Measurements from ENCODE around the gene FAM120A. TPM values are rescaled to one million over a fixed set of nuclear protein-coding genes. Genes with fewer than 3 reads are reported as not detected.

The FAM120A gene
- total and polyA plus RNA-seq, 9 of the 15 experiments (the other 6 are each of a cell fraction or from before 2014, with no cell fraction given): 8.7 to 71.0 (median 42.2) TPM

DNA sequence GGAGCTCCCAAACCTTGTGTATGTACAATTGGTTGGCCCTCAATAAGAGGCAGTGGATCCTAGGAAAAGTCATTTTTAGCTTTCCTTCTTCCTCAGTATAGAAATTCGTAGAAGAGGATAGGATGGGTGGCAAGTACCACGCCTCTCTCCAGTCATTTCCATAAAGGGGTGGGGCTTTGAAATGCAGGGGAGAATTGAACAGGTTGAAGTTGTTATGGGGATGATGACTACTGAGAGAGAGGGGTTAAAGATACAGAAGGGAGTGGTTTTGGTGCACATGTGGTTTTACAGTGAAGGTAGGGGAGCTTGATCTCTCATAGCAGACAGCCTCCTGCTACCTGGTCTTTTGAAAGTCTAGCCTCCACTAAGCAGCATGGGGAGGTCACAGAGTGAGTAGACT is 56.3 kb downstream of the FAM120A start:
- FAIRE-seq: no peak
- H2AFZ ChIP-seq (ENCODE audit: low read depth, low read length): no peak overlapping the region
- ATAC-seq: peak; percentile 30; the same call in 1 of the 3 replicates
- DNase-seq (ENCODE audit: extremely low read depth in 1 of 4, low spot score in 3 of 4): no peak
- H3K27ac ChIP-seq (ENCODE audit: extremely low read depth, low read depth, low read length): no peak overlapping the region
- POLR2A ChIA-PET: no interaction called here
- no peak overlapping the region for H3K9ac ChIP-seq (ENCODE audit: insufficient read depth in 1 of 2, low read depth in 2 of 2, low read length in 2 of 2)
- H3K79me2 ChIP-seq (ENCODE audit: control insufficient read depth, insufficient read depth, low read length): peaks cover 90% of the 10 kb centered on the region
- no TSS peak for BruUV-seq (replicated peaks)
- peaks cover 0 to 10% of the 10 kb centered on the region in 2 experiments; a peak in 1 of 5 replicates for H3K4me1 ChIP-seq (replicated peaks in 1 of 2; ENCODE audit: control insufficient read depth in 2 of 2, insufficient read depth in 2 of 2, low read length in 2 of 2)
- no peaks in the 10 kb centered on the region for H3K27me3 ChIP-seq (ENCODE audit: control insufficient read depth in 2 of 2, insufficient read depth in 2 of 2, low read length in 2 of 2)
- H3K9me1 ChIP-seq (ENCODE audit: control insufficient read depth, insufficient read depth, low read length): no peaks in the 10 kb centered on the region
- no peak overlapping the region for H3K4me3 ChIP-seq
- H3K9me3 ChIP-seq (replicated peaks; ENCODE audit: control insufficient read depth, insufficient read depth, low read depth, low read length): no peaks in the 10 kb centered on the region
- H3K36me3 ChIP-seq (ENCODE audit: control insufficient read depth, insufficient read depth, low read length): peaks cover 52% of the 10 kb centered on the region; the same call in 2 of the 3 replicates
- TF ChIP-seq, protein P1, sequence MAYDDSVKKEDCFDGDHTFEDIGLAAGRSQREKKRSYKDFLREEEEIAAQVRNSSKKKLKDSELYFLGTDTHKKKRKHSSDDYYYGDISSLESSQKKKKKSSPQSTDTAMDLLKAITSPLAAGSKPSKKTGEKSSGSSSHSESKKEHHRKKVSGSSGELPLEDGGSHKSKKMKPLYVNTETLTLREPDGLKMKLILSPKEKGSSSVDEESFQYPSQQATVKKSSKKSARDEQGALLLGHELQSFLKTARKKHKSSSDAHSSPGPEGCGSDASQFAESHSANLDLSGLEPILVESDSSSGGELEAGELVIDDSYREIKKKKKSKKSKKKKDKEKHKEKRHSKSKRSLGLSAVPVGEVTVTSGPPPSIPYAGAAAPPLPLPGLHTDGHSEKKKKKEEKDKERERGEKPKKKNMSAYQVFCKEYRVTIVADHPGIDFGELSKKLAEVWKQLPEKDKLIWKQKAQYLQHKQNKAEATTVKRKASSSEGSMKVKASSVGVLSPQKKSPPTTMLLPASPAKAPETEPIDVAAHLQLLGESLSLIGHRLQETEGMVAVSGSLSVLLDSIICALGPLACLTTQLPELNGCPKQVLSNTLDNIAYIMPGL (CRISPR knock-in tag; IDR thresholded peaks at IDR 0.05): no peak
- TF ChIP-seq, protein P2, sequence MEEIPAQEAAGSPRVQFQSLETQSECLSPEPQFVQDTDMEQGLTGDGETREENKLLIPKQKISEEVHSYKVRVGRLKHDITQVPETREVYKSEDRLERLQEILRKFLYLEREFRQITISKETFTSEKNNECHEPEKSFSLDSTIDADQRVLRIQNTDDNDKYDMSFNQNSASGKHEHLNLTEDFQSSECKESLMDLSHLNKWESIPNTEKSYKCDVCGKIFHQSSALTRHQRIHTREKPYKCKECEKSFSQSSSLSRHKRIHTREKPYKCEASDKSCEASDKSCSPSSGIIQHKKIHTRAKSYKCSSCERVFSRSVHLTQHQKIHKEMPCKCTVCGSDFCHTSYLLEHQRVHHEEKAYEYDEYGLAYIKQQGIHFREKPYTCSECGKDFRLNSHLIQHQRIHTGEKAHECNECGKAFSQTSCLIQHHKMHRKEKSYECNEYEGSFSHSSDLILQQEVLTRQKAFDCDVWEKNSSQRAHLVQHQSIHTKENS (CRISPR knock-in tag; IDR thresholded peaks at IDR 0.05): no peak
- TF ChIP-seq NFXL1 (CRISPR knock-in tag; IDR thresholded peaks at IDR 0.05) (no peak), JUNB (CRISPR knock-in tag; conservative IDR thresholded peaks at IDR 0.05) (no peak), ZNF79 (CRISPR knock-in tag; IDR thresholded peaks at IDR 0.05; ENCODE audit: low read depth) (no peak), PRMT5 (CRISPR knock-in tag; IDR thresholded peaks at IDR 0.05) (no peak), GATAD2B (IDR thresholded peaks at IDR 0.05; ENCODE audit: borderline replicate concordance) (no peak), NR3C1 (CRISPR knock-in tag; IDR thresholded peaks at IDR 0.05) (no peak), ZNF584 (CRISPR knock-in tag; IDR thresholded peaks at IDR 0.05; ENCODE audit: low read depth) (no peak), ZNF24 (IDR thresholded peaks at IDR 0.05) (no peak), TCF7L2 (IDR thresholded peaks at IDR 0.05; ENCODE audit: low read depth, low read length) (no peak)
- TF ChIP-seq, protein P3, sequence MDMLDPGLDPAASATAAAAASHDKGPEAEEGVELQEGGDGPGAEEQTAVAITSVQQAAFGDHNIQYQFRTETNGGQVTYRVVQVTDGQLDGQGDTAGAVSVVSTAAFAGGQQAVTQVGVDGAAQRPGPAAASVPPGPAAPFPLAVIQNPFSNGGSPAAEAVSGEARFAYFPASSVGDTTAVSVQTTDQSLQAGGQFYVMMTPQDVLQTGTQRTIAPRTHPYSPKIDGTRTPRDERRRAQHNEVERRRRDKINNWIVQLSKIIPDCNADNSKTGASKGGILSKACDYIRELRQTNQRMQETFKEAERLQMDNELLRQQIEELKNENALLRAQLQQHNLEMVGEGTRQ (CRISPR knock-in tag; IDR thresholded peaks at IDR 0.05): no peak
- TF ChIP-seq, protein P4, sequence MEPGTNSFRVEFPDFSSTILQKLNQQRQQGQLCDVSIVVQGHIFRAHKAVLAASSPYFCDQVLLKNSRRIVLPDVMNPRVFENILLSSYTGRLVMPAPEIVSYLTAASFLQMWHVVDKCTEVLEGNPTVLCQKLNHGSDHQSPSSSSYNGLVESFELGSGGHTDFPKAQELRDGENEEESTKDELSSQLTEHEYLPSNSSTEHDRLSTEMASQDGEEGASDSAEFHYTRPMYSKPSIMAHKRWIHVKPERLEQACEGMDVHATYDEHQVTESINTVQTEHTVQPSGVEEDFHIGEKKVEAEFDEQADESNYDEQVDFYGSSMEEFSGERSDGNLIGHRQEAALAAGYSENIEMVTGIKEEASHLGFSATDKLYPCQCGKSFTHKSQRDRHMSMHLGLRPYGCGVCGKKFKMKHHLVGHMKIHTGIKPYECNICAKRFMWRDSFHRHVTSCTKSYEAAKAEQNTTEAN (CRISPR knock-in tag; IDR thresholded peaks at IDR 0.05): no peak
- peaks cover 15% of the 10 kb centered on the region for H4K20me1 ChIP-seq (replicated peaks; ENCODE audit: control insufficient read depth, insufficient read depth, low read length)
- in situ Hi-C loops (cut with MboI) (no loop called here), intact Hi-C loops (cut with micrococcal nuclease) (no loop called here)
- CTCF ChIA-PET (ENCODE audit: low intra/inter-chr PET ratio): no interaction called here
- WGBS (ENCODE audit: insufficient coverage, low coverage, missing lambda C conversion rate): 74% methylated on average over 2 of the region's 2 CpGs
- H3K4me2 ChIP-seq (ENCODE audit: insufficient read depth, low read length): no peak overlapping the region
